GM12875 (cell line): ENCODE data around the gene SPTLC1.
A peak's percentile ranks its signal among the peaks of the same experiment; 100 is the strongest.
"Not testable (repeated sequence)": the region's sequence is repeated elsewhere in the genome, so short reads cannot be mapped to it uniquely, and the experiment has no call there.

ENCODE experiments used
- H3K4me3 ChIP-seq: one replicate; pipeline ENCODE4 v1.5.1; 2011; ENCODE audit warnings: low read depth, low read length, control low read depth
- TF ChIP-seq, protein P1 (sequence below): IDR thresholded peaks from 2 replicates; pipeline ENCODE4 v1.5.1; 2011; ENCODE audit warnings: low read depth, mild to moderate bottlenecking, control low read depth, inconsistent platforms, low read length, moderate library complexity, borderline replicate concordance; ENCODE audit not compliant: insufficient read depth

SPTLC1 gene

GRCh38 chr9:92115071-92115858, at the start of gene SPTLC1:
Gene SPTLC1, minus strand, starts transcription at chr9:92115413. Its CDS starts 43 bp downstream, at chr9:92115370.
- H3K4me3 ChIP-seq: peak within 1 kb of the TSS; percentile 81
- TF ChIP-seq, protein P1, sequence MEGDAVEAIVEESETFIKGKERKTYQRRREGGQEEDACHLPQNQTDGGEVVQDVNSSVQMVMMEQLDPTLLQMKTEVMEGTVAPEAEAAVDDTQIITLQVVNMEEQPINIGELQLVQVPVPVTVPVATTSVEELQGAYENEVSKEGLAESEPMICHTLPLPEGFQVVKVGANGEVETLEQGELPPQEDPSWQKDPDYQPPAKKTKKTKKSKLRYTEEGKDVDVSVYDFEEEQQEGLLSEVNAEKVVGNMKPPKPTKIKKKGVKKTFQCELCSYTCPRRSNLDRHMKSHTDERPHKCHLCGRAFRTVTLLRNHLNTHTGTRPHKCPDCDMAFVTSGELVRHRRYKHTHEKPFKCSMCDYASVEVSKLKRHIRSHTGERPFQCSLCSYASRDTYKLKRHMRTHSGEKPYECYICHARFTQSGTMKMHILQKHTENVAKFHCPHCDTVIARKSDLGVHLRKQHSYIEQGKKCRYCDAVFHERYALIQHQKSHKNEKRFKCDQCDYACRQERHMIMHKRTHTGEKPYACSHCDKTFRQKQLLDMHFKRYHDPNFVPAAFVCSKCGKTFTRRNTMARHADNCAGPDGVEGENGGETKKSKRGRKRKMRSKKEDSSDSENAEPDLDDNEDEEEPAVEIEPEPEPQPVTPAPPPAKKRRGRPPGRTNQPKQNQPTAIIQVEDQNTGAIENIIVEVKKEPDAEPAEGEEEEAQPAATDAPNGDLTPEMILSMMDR: no peak

DNA sequence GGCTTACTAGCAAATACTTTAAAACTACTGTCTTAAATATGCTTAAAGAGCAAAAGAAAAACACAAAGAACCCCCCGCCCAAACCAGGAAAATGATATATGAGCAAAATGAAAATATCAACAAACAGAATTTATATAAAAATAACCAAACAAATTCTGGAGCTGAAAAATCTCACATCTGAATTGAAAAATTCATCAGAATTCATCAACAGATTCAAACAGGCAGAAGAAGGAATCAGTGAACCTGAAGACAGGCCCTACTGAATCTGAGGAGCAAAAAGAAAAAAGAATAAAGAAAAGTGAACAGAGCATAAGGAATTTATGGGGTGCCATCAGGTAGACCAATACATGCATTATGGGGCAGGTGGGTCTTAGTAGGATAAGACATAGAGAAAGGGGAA, 49.8 kb upstream of the SPTLC1 start:
- no peak overlapping the region for H3K4me3 ChIP-seq
- TF ChIP-seq, protein P1: no peak

GRCh38 chr9:92164490-92164889, 49.3 kb upstream of the SPTLC1 start:
- TF ChIP-seq, protein P1: no peak
- H3K4me3 ChIP-seq: no peak overlapping the region

DNA sequence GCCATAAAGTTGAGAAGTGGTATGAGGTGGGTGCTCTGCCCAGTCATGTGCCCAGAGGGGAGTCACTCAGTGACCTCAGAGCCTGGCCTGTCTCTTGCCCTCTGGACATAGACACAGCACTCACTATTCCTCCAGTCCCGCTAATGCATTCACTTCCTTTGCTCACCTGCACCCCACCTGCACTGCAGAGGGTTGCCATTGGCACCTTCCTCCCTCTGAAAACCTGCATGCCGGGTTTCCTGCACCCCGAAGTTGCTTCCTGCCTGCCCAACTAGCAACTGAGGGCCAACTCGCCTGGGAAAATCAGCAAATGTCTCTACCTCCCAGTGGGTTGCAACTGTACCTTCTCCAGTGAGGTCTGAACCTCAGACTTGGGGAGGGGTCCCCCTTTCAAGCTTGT, 48.1 kb upstream of the SPTLC1 start:
- TF ChIP-seq, protein P1: no peak
- no peak overlapping the region for H3K4me3 ChIP-seq

DNA sequence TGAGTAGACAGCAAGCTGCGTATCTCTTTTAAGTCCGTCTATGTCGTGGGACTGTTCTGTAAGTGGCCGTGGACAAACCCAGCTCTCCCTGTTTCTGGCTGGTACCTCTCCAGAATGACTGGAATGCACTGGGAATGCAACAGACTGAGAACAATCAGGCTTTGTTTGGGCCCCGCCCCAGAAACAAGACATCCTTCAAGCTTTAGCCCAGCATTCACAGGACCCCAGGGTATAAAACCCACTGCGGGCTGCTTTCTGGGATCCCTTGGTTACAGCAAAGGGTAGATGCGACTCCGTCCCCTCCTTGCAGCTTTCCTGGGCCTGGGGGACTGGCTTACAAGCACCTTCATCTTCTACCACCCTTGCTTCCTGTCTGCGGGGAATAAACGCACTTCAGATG, 45.6 kb upstream of the SPTLC1 start:
- TF ChIP-seq, protein P1: no peak
- H3K4me3 ChIP-seq: no peak overlapping the region

- no peak overlapping the region for H3K4me3 ChIP-seq
- TF ChIP-seq, protein P1: no peak
Measured at GRCh38 chr9:92159058-92159457, 43.8 kb upstream of the SPTLC1 start.

DNA sequence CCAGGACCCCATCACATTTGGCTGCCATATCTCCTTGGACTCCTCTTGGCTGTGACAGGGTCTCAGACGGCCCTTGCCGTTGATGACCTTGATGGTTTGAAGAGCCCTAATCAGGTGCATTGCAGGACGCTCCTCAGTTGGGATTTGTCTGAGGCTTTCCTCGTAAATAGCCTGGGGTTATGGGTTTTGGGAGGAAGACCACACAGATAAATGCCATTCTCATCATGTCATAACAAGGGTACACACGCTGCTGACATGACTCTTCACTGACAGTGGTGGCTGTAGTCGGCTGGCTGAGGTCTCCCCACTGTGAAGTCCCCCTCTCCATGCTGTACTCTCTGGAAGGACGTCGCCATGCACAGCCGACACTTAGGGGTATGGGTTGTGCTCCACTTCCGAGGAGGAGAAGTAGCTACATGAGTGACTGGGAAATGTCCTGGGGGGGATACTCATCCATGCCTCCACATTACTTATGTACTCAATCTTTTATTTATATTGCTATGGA, 42.9 kb upstream of the SPTLC1 start:
- TF ChIP-seq, protein P1: no peak
- no peak overlapping the region for H3K4me3 ChIP-seq

GRCh38 chr9:92155736-92156135, 40.5 kb upstream of the SPTLC1 start:
- H3K4me3 ChIP-seq: not testable (repeated sequence)
